H1 (cell line): ENCODE data around the gene SLIT3. TPM values are rescaled to one million over a fixed set of nuclear protein-coding genes. Genes with fewer than 3 reads are reported as not detected.

Source experiments
- CTCF ChIA-PET: fragments of 300-600 bp; sonication (Branson Sonifier 250); formaldehyde crosslinking; loops from one replicate; lab custom pipeline; 2021; ENCODE audit not compliant: partially characterized antibody; lab: Charles Lee
- POLR2A ChIA-PET: fragments of 300-600 bp; sonication (Branson Sonifier 250); formaldehyde crosslinking; loops from one replicate; lab custom pipeline; 2021; ENCODE audit warnings: inconsistent platforms; ENCODE audit not compliant: partially characterized antibody; lab: Charles Lee
- DNase-seq, 2 experiments: peaks; one replicate each; pipeline versions ENCODE4 v3.0.0 to v3.0.0-alpha.2; 2010 to 2022; ENCODE audit warnings: low spot score in 2 of 2, low read depth in 1 of 2, mixed read lengths in 1 of 2
- FAIRE-seq: peaks from 2 replicates; lab custom pipeline; 2011; peaks lifted over from hg19 to GRCh38; lab: Jason Lieb, UNC
- H2AFZ ChIP-seq: 2 replicates; pipeline ENCODE4 v1.8.1; 2012; ENCODE audit warnings: low read length, inconsistent platforms
- H2AK5ac ChIP-seq: 2 replicates; pipeline ENCODE4 v1.6.1; 2013; ENCODE audit warnings: low read depth, low read length
- H2BK120ac ChIP-seq: replicated peaks from 2 replicates; pipeline ENCODE3; 2013; ENCODE audit warnings: low read depth, low read length, inconsistent platforms
- H2BK12ac ChIP-seq: 2 replicates; pipeline ENCODE4 v1.6.1; 2013; ENCODE audit warnings: low read depth, low read length
- H2BK15ac ChIP-seq: 2 replicates; pipeline ENCODE4 v1.6.1; 2013; ENCODE audit warnings: low read length
- H2BK20ac ChIP-seq: 2 replicates; pipeline ENCODE4 v1.6.1; 2013; ENCODE audit warnings: low read length
- H2BK5ac ChIP-seq: 2 replicates; pipeline ENCODE4 v1.6.1; 2013; ENCODE audit warnings: low read depth, low read length
- H3K14ac ChIP-seq: 2 replicates; pipeline ENCODE4 v1.6.1; 2013; ENCODE audit warnings: inconsistent platforms; ENCODE audit not compliant: insufficient read length
- H3K18ac ChIP-seq: 2 replicates; pipeline ENCODE4 v1.6.1; 2013; ENCODE audit warnings: low read length; ENCODE audit errors: extremely low read depth
- H3K23ac ChIP-seq: 2 replicates; pipeline ENCODE4 v1.6.1; 2013; ENCODE audit warnings: inconsistent platforms; ENCODE audit not compliant: insufficient read length
- H3K23me2 ChIP-seq: 2 replicates; pipeline ENCODE4 v1.6.1; 2013; ENCODE audit warnings: low read depth, low read length
- H3K27ac ChIP-seq: 2 replicates; pipeline ENCODE4 v1.6.1; 2011; ENCODE audit warnings: low read depth, low read length, inconsistent platforms
- H3K27me3 ChIP-seq, 4 experiments: replicated peaks in 1 of 4; 1 replicate in 1 of 4; 2 replicates in 3 of 4; pipeline versions ENCODE4 v1.6.1 to v1.8.1; 2011 to 2013; ENCODE audit warnings: low read length in 3 of 4, mild to moderate bottlenecking in 3 of 4, inconsistent platforms in 2 of 4, mixed read lengths in 2 of 4, moderate library complexity in 1 of 4; ENCODE audit not compliant: control insufficient read depth in 3 of 4, insufficient read depth in 3 of 4; ENCODE audit errors: extremely low read depth in 1 of 4
- H3K36me3 ChIP-seq, 4 experiments: 2 replicates each; pipeline versions ENCODE4 v1.6.1 to v1.8.1; 2011 to 2013; ENCODE audit warnings: mild to moderate bottlenecking in 4 of 4, low read length in 3 of 4, moderate library complexity in 2 of 4, control low read depth in 1 of 4, inconsistent platforms in 1 of 4; ENCODE audit not compliant: insufficient read depth in 4 of 4, control insufficient read depth in 2 of 4
- H3K4ac ChIP-seq: replicated peaks from 2 replicates; pipeline ENCODE3; 2013; ENCODE audit warnings: low read length, low read depth, mixed read lengths, inconsistent platforms; ENCODE audit not compliant: insufficient read length
- H3K4me1 ChIP-seq, 4 experiments: replicated peaks in 1 of 4; 1 replicate in 1 of 4; 2 replicates in 3 of 4; pipeline versions ENCODE4 v1.6.1 to v1.8.1; 2011 to 2013; ENCODE audit warnings: low read length in 3 of 4, inconsistent platforms in 2 of 4, mixed read lengths in 1 of 4; ENCODE audit not compliant: insufficient read depth in 4 of 4, control insufficient read depth in 3 of 4
- H3K4me2 ChIP-seq, 2 experiments: 2 replicates each; pipeline versions ENCODE4 v1.6.1 to v1.8.1; 2011 to 2013; ENCODE audit warnings: low read depth in 2 of 2, low read length in 2 of 2, control low read depth in 1 of 2, inconsistent platforms in 1 of 2, mild to moderate bottlenecking in 1 of 2; ENCODE audit not compliant: insufficient read depth in 1 of 2
- H3K4me3 ChIP-seq, 4 experiments: fragments of 200-600, 300-600 bp in 1 of 4; sonication (generic), shearing (Covaris generic), sonication (Bioruptor Twin) in 1 of 4; 2 replicates each; pipeline versions ENCODE4 v1.5.1 to v1.8.1; 2011 to 2016; ENCODE audit warnings: low read length in 4 of 4, low read depth in 3 of 4, control low read depth in 2 of 4, inconsistent platforms in 2 of 4, mild to moderate bottlenecking in 2 of 4, mixed read lengths in 1 of 4, moderate library complexity in 1 of 4; ENCODE audit not compliant: insufficient read depth in 2 of 4; ENCODE audit errors: extremely low read depth in 1 of 4
- H3K56ac ChIP-seq: replicated peaks from 2 replicates; pipeline ENCODE3; 2013; ENCODE audit warnings: low read depth, mild to moderate bottlenecking, mixed read lengths, low read length, inconsistent platforms; ENCODE audit not compliant: insufficient read length
- H3K79me1 ChIP-seq: 2 replicates; pipeline ENCODE4 v1.6.1; 2013; ENCODE audit warnings: low read depth, low read length, control low read depth
- H3K79me2 ChIP-seq, 2 experiments: 2 replicates each; pipeline versions ENCODE4 v1.6.1 to v1.8.1; 2012 to 2013; ENCODE audit warnings: low read length in 2 of 2, mild to moderate bottlenecking in 2 of 2, inconsistent platforms in 1 of 2; ENCODE audit not compliant: insufficient read depth in 2 of 2, control insufficient read depth in 1 of 2
- H3K9ac ChIP-seq, 4 experiments: replicated peaks in 1 of 4; 1 replicate in 1 of 4; 2 replicates in 3 of 4; pipeline versions ENCODE4 v1.6.1 to v1.8.1; 2011 to 2013; ENCODE audit warnings: low read depth in 3 of 4, low read length in 3 of 4, control low read depth in 2 of 4, mild to moderate bottlenecking in 2 of 4, moderate library complexity in 2 of 4, inconsistent platforms in 1 of 4; ENCODE audit errors: extremely low read depth in 1 of 4
- H3K9me3 ChIP-seq, 2 experiments: 2 replicates each; pipeline versions ENCODE4 v1.6.1 to v1.8.1; 2012 to 2013; ENCODE audit warnings: mild to moderate bottlenecking in 2 of 2, moderate library complexity in 2 of 2, control low read depth in 1 of 2, inconsistent platforms in 1 of 2, low read depth in 1 of 2, low read length in 1 of 2, mixed read lengths in 1 of 2; ENCODE audit not compliant: insufficient read depth in 2 of 2
- H4K20me1 ChIP-seq, 2 experiments: replicated peaks in 1 of 2; 2 replicates each; pipeline versions ENCODE3 to v1.8.1; 2011 to 2013; ENCODE audit warnings: inconsistent platforms in 2 of 2, low read length in 2 of 2, mild to moderate bottlenecking in 1 of 2; ENCODE audit not compliant: insufficient read depth in 2 of 2, control insufficient read depth in 1 of 2
- H4K5ac ChIP-seq: 2 replicates; pipeline ENCODE4 v1.6.1; 2013; ENCODE audit warnings: low read length, low read depth, mixed read lengths, inconsistent platforms; ENCODE audit not compliant: insufficient read length
- H4K8ac ChIP-seq: 2 replicates; pipeline ENCODE4 v1.8.0; 2013; ENCODE audit warnings: mild to moderate bottlenecking, moderate library complexity, low read length, inconsistent platforms; ENCODE audit not compliant: insufficient read depth; ENCODE audit errors: extremely low read depth
- H4K91ac ChIP-seq: replicated peaks from 2 replicates; pipeline ENCODE3; 2013; ENCODE audit warnings: low read length, mixed read lengths, inconsistent platforms; ENCODE audit not compliant: insufficient read length
- CEBPB ChIP-seq: IDR thresholded peaks from 2 replicates; pipeline ENCODE4 v1.6.1; 2012; ENCODE audit warnings: low read depth, low read length
- CHD1 ChIP-seq: IDR thresholded peaks from 2 replicates; pipeline ENCODE4 v1.6.1; 2012; ENCODE audit warnings: low read depth, low read length, improper control_type of control experiment
- CREB1 ChIP-seq: IDR thresholded peaks from 2 replicates; pipeline ENCODE4 v1.6.1; 2012; ENCODE audit warnings: inconsistent platforms
- CTBP2 ChIP-seq: IDR thresholded peaks from 2 replicates; pipeline ENCODE4 v1.7.0; 2011; ENCODE audit warnings: borderline replicate concordance, mild to moderate bottlenecking, moderate library complexity, mixed read lengths, low read length; ENCODE audit not compliant: insufficient read depth, insufficient read length
- EZH2 ChIP-seq: fragments of 200-600 bp; sonication (generic); IDR thresholded peaks from 2 replicates; pipeline ENCODE4 v1.7.1; 2012; ENCODE audit warnings: low read depth, mild to moderate bottlenecking, moderate library complexity, low read length, inconsistent platforms; ENCODE audit not compliant: severe bottlenecking
- JUN ChIP-seq: IDR thresholded peaks from 2 replicates; pipeline ENCODE4 v1.6.1; 2011; ENCODE audit warnings: low read depth, mild to moderate bottlenecking, improper control_type of control experiment, low read length
- KDM1A ChIP-seq: fragments of 200-600, 300-600 bp; sonication (generic); IDR thresholded peaks from 2 replicates; pipeline ENCODE4 v1.7.1; 2016; ENCODE audit warnings: mild to moderate bottlenecking, low read length, borderline replicate concordance
- NRF1 ChIP-seq: IDR thresholded peaks from 2 replicates; pipeline ENCODE4 v1.6.1; 2011; ENCODE audit warnings: mild to moderate bottlenecking, low read depth, low read length, improper control_type of control experiment
- POLR2AphosphoS5 ChIP-seq: IDR thresholded peaks from 2 replicates; pipeline ENCODE4 v1.6.1; 2011; ENCODE audit warnings: low read depth, low read length
- POU5F1 ChIP-seq: IDR thresholded peaks from 2 replicates; pipeline ENCODE4 v1.6.1; 2011; ENCODE audit warnings: low read depth, mild to moderate bottlenecking, low read length, moderate library complexity
- RBBP5 ChIP-seq: IDR thresholded peaks from 2 replicates; pipeline ENCODE4 v1.7.1; 2012; ENCODE audit warnings: low read depth, mild to moderate bottlenecking, inconsistent platforms, low read length, moderate library complexity, borderline replicate concordance
- SP2 ChIP-seq: IDR thresholded peaks from 2 replicates; pipeline ENCODE4 v1.6.1; 2012; ENCODE audit warnings: mild to moderate bottlenecking, low read length, inconsistent platforms
- TAF1 ChIP-seq: IDR thresholded peaks from 2 replicates; pipeline ENCODE4 v1.6.1; 2011; ENCODE audit warnings: mild to moderate bottlenecking, low read depth, low read length
- TAF7 ChIP-seq: optimal IDR thresholded peaks from 2 replicates; pipeline ENCODE3; 2011; ENCODE audit warnings: low read depth, mild to moderate bottlenecking, inconsistent platforms, low read length, moderate library complexity, borderline replicate concordance
- WGBS, 2 experiments: shearing (Covaris generic) in 1 of 2; methylation state at CpG; one replicate each; pipeline versions ENCODE4 v1.1.6 to v1.1.7; 2013 to 2015; ENCODE audit warnings: low lambda C conversion rate in 2 of 2, mixed read lengths in 2 of 2, inconsistent platforms in 1 of 2, low coverage in 1 of 2, missing lambda C conversion rate in 1 of 2; ENCODE audit not compliant: insufficient replicate concordance in 2 of 2, insufficient coverage in 1 of 2, insufficient read length in 1 of 2; ENCODE audit errors: extremely low coverage in 1 of 2, missing lambda C conversion rate in 1 of 2; 5-methylcytosine and 5-hydroxymethylcytosine counted together
- polyA plus RNA-seq, 7 experiments: library from polyadenylated mRNA; depleted of rRNA in 3 of 7; stranded (reverse) in 5 of 7; unstranded in 2 of 7; fragments of >200 nt in 5 of 7; fragments of 200-250 nt in 2 of 7; gene quantifications; 1 replicate in 5 of 7; 2 replicates in 1 of 7; 4 replicates in 1 of 7; pipeline versions ENCODE4 v1.2.1 to v1.2.3, GENCODE V29; 2011 to 2013; ENCODE audit warnings: missing spikeins in 2 of 7, mixed read lengths in 2 of 7
- total RNA-seq: library from RNA; stranded (reverse); fragmentation: NEBNext Ultra II Directional; extraction: Animal tissue kit (Norgen Biotek cat#: 25700); gene quantifications from 2 replicates; pipeline ENCODE4 v1.2.1, GENCODE V29; 2021
- TF ChIP-seq, protein P1 (sequence below): IDR thresholded peaks from 2 replicates; pipeline ENCODE4 v1.6.1; 2012; ENCODE audit warnings: inconsistent platforms

The SLIT3 gene
- total and polyA plus RNA-seq, 2 of the 8 experiments (the other 6 are each of a cell fraction or from before 2014, with no cell fraction given), result 1.1 to 1.2 TPM

DNA sequence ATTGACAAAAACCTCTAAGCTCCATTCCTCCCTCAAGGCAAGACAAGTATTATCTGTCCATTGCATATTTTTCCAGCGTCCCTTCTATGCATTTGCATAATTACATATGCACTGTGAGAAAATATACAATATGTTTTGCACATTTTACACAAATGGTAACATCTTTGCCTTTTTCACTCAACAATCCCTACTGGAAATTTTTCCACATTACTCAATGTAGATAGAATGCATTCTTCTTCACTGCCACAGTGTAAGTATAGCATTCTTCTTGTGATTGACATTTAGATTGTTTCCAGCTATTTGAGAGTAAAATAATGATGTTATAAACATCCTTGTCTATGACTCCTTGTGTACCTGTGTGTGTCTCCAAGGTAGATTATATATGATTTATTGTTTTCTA is 205.0 kb downstream of the SLIT3 start:
- H4K8ac ChIP-seq, result no peak overlapping the region
- no peak overlapping the region for H2BK5ac ChIP-seq
- no peak overlapping the region for H2BK20ac ChIP-seq
- H3K79me2 ChIP-seq, result no peaks in the 10 kb centered on the region
- peaks cover 0 to 8% (median 3%) of the 10 kb centered on the region in 4 experiments; a peak in 4 of 7 replicates for H3K4me1 ChIP-seq
- no peak overlapping the region for H3K14ac ChIP-seq
- H4K91ac ChIP-seq, result no peak overlapping the region
- H2AK5ac ChIP-seq, result no peak overlapping the region
- no peak overlapping the region for H3K4me2 ChIP-seq
- H3K27me3 ChIP-seq, result no peaks in the 10 kb centered on the region; a peak in 1 of 7 replicates
- no peak overlapping the region for H3K23ac ChIP-seq
- no peak overlapping the region for H3K18ac ChIP-seq
- 76% methylated on average over 1 of the region's 1 CpG; no CpG with 5 or more reads in 1 of the 2 experiments for WGBS, 2 experiments
- H3K9me3 ChIP-seq, result no peaks in the 10 kb centered on the region
- no peak overlapping the region for H3K4ac ChIP-seq
- no peak overlapping the region for H2BK15ac ChIP-seq
- DNase-seq (no peak), FAIRE-seq (no peak)
- no peak overlapping the region for H2AFZ ChIP-seq
- H3K4me3 ChIP-seq, result no peak overlapping the region
- H3K27ac ChIP-seq, result no peak overlapping the region
- no peaks in the 10 kb centered on the region for H3K23me2 ChIP-seq
- no peak overlapping the region for H2BK120ac ChIP-seq
- H3K36me3 ChIP-seq, result no peaks in the 10 kb centered on the region
- no peaks in the 10 kb centered on the region for H4K20me1 ChIP-seq
- H3K79me1 ChIP-seq, result no peaks in the 10 kb centered on the region
- H4K5ac ChIP-seq, result no peak overlapping the region
- H3K9ac ChIP-seq, result no peak overlapping the region
- ChIA-PET CTCF (interaction anchor here (1.0 kb wide), 1 partner anchor 452 kb away, joined by 3 read pairs; no protein-coding TSS in a partner anchor), POLR2A (no interaction called here)
- no peak overlapping the region for H2BK12ac ChIP-seq
- H3K56ac ChIP-seq, result no peak overlapping the region
- no peak for TF ChIP-seq TAF7
- no peak for TF ChIP-seq JUN
- TF ChIP-seq CHD1, result no peak
- no peak for TF ChIP-seq CEBPB
- TF ChIP-seq EZH2, result no peak
- TF ChIP-seq RBBP5, result no peak
- TF ChIP-seq KDM1A, result no peak
- TF ChIP-seq CREB1, result no peak
- TF ChIP-seq POLR2AphosphoS5, result no peak
- no peak for TF ChIP-seq TAF1
- no peak for TF ChIP-seq POU5F1
- no peak for TF ChIP-seq SP2
- no peak for TF ChIP-seq NRF1
- TF ChIP-seq CTBP2, result no peak
- TF ChIP-seq, protein P1, sequence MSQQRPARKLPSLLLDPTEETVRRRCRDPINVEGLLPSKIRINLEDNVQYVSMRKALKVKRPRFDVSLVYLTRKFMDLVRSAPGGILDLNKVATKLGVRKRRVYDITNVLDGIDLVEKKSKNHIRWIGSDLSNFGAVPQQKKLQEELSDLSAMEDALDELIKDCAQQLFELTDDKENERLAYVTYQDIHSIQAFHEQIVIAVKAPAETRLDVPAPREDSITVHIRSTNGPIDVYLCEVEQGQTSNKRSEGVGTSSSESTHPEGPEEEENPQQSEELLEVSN, result no peak
